SKM-1 (cell line): Measurements from ENCODE around the gene UGT1A8.

Experiments used
- DNase-seq: peaks from one replicate; lab custom pipeline; 2025; ENCODE audit not compliant: unreplicated experiment; lab: John Stamatoyannopoulos, UW

The UGT1A8 gene

GRCh38 chr2:233798335-233799086 lies 181.1 kb downstream of the UGT1A8 start:
- DNase-seq = no peak

GRCh38 chr2:233799087-233799665 lies 181.7 kb downstream of the UGT1A8 start:
- no peak for DNase-seq

- DNase-seq = no peak
These were observed 182.3 kb downstream of the UGT1A8 start for GRCh38 chr2:233799716-233800115.

- no peak for DNase-seq
These were observed 182.8 kb downstream of the UGT1A8 start for GRCh38 chr2:233800208-233800607.

- DNase-seq = no peak
These were observed 184.1 kb downstream of the UGT1A8 start for GRCh38 chr2:233801357-233802131.

- DNase-seq = no peak
These were observed 184.8 kb downstream of the UGT1A8 start for GRCh38 chr2:233802132-233802815.

- DNase-seq = no peak
These were observed 186.0 kb downstream of the UGT1A8 start for GRCh38 chr2:233803292-233803911.

GRCh38 chr2:233803994-233804393 lies 186.6 kb downstream of the UGT1A8 start:
- no peak for DNase-seq

- no peak for DNase-seq
These were observed 189.9 kb downstream of the UGT1A8 start for GRCh38 chr2:233807215-233807865.

GRCh38 chr2:233807966-233808935 lies 190.8 kb downstream of the UGT1A8 start:
- no peak for DNase-seq

- no peak for DNase-seq
These were observed 193.0 kb downstream of the UGT1A8 start for GRCh38 chr2:233810385-233810784.

- no peak for DNase-seq
These were observed 193.7 kb downstream of the UGT1A8 start for GRCh38 chr2:233811087-233811486.

- no peak for DNase-seq
These were observed 194.3 kb downstream of the UGT1A8 start for GRCh38 chr2:233811732-233812131.

GRCh38 chr2:233813236-233814055 lies 196.0 kb downstream of the UGT1A8 start:
- no peak for DNase-seq

- DNase-seq = no peak
These were observed 196.8 kb downstream of the UGT1A8 start for GRCh38 chr2:233814056-233814835.

- DNase-seq = no peak
These were observed 198.4 kb downstream of the UGT1A8 start for GRCh38 chr2:233815861-233816260.

- no peak for DNase-seq
These were observed 198.9 kb downstream of the UGT1A8 start for GRCh38 chr2:233816334-233816733.

GRCh38 chr2:233816771-233817170 lies 199.3 kb downstream of the UGT1A8 start:
- DNase-seq = no peak
